ENCODE measurements around the gene HTR4.

- no peak for TF ChIP-seq CTCF (IDR thresholded peaks at IDR 0.05; ENCODE audit: extremely low read depth in 1 of 2, insufficient read depth in 1 of 2, low read depth in 1 of 2, low read length in 2 of 2)
- no peak for TF ChIP-seq POLR2A (IDR thresholded peaks at IDR 0.05; ENCODE audit: low read depth, low read length)
- TF ChIP-seq POLR2AphosphoS5 (IDR thresholded peaks at IDR 0.05; ENCODE audit: insufficient read depth, low read depth, low read length), result no peak
- no peak for TF ChIP-seq EZH2 (IDR thresholded peaks at IDR 0.05; ENCODE audit: borderline replicate concordance, low read depth, low read length, severe bottlenecking)
- TF ChIP-seq JUN (IDR thresholded peaks at IDR 0.05; ENCODE audit: borderline replicate concordance, insufficient read depth, insufficient read length, low read depth), result no peak
- no peak for TF ChIP-seq MAX (IDR thresholded peaks at IDR 0.05; ENCODE audit: insufficient read depth, insufficient read length)
- TF ChIP-seq FOS (IDR thresholded peaks at IDR 0.05; ENCODE audit: borderline replicate concordance, insufficient read depth, low read length), result no peak
Observed at GRCh38 chr5:148559461-148559860, 94.9 kb downstream of the HTR4 start.
